ENCODE data around the gene STRN.

The STRN gene

DNA sequence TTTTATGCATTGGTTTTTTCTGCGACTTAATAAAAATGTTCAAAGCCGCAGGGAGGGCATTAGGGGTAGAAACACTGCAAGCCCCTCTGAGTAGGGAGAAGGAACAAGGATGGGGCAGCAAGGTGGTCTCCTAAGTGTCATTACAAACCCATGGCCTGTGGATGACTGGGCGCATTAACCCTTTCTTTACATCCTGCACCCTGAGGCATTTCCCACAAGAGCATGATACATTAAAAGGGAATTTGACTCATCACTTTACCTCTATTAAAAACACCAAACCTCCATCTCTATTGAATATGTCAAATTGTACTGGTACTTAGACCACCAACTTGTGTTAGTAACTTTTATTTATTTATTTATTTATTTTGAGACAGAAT lies 157.3 kb downstream of the STRN start:
- H3K4me3 ChIP-seq (ENCODE audit: low read length) = no peak overlapping the region
- TF ChIP-seq, protein P1, sequence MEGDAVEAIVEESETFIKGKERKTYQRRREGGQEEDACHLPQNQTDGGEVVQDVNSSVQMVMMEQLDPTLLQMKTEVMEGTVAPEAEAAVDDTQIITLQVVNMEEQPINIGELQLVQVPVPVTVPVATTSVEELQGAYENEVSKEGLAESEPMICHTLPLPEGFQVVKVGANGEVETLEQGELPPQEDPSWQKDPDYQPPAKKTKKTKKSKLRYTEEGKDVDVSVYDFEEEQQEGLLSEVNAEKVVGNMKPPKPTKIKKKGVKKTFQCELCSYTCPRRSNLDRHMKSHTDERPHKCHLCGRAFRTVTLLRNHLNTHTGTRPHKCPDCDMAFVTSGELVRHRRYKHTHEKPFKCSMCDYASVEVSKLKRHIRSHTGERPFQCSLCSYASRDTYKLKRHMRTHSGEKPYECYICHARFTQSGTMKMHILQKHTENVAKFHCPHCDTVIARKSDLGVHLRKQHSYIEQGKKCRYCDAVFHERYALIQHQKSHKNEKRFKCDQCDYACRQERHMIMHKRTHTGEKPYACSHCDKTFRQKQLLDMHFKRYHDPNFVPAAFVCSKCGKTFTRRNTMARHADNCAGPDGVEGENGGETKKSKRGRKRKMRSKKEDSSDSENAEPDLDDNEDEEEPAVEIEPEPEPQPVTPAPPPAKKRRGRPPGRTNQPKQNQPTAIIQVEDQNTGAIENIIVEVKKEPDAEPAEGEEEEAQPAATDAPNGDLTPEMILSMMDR (conservative IDR thresholded peaks at IDR 0.05; ENCODE audit: low read depth, low read length) = no peak

DNA sequence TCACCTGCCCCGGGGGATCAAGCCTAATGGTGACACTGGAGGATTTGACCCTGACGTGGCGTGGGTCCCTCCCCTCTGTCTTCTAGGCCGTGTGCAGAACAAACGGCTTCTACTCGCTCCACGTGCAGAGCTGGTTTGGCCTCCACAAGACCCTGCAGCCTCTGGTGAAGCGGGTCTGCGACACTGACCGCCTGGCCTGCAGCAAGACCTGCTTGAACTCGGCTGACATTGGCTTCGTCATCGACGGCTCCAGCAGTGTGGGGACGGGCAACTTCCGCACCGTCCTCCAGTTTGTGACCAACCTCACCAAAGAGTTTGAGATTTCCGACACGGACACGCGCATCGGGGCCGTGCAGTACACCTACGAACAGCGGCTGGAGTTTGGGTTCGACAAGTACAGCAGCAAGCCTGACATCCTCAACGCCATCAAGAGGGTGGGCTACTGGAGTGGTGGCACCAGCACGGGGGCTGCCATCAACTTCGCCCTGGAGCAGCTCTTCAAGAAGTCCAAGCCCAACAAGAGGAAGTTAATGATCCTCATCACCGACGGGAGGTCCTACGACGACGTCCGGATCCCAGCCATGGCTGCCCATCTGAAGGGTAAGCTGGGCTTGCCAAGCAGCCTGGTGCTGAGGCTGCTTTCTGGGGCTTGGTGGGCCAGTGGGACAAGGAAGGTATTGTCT lies 157.8 kb downstream of the STRN start:
- no peak overlapping the region for H3K4me3 ChIP-seq (ENCODE audit: low read length)
- TF ChIP-seq, protein P1 (conservative IDR thresholded peaks at IDR 0.05; ENCODE audit: low read depth, low read length) = no peak
- no peak for DNase-seq (ENCODE audit: low read depth)

More for the DNA sequence above, 157.3 kb downstream of the STRN start:
- no peak for DNase-seq (ENCODE audit: low read depth)

DNA sequence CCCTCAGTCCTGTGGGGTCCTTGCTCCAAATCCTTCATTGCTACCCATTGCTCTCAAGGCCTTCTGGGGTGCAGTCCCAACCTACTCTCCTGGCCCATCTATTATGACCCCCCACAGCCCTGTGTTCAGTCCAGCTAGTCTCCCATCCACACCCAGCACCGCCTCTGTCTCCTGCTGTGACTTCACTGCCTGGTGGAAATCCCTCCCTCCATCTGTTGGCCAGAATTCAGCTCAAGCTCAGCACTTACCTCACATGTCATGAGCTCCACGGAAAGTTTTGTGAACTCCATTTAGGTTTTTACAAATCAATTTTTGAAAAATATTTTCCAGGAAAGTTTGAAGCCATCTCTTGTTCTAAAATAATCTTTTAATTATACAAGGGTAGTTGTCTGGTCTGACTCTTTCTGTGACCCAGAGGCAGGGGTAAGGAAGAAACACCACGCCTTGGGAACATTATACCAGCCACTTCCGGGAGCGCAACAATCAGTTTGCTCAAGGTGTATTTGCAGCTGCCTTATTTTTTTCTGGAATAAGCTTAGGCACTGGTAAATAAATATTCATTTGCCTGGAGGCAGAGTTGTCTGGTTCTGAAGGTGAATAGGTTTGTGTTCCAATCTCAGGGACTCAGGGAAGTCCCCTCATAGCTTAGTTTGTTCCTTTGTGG lies 159.0 kb downstream of the STRN start:
- H3K4me3 ChIP-seq (ENCODE audit: low read length) = no peak overlapping the region
- TF ChIP-seq, protein P1 (conservative IDR thresholded peaks at IDR 0.05; ENCODE audit: low read depth, low read length) = no peak
- no peak for DNase-seq (ENCODE audit: low read depth)

DNA sequence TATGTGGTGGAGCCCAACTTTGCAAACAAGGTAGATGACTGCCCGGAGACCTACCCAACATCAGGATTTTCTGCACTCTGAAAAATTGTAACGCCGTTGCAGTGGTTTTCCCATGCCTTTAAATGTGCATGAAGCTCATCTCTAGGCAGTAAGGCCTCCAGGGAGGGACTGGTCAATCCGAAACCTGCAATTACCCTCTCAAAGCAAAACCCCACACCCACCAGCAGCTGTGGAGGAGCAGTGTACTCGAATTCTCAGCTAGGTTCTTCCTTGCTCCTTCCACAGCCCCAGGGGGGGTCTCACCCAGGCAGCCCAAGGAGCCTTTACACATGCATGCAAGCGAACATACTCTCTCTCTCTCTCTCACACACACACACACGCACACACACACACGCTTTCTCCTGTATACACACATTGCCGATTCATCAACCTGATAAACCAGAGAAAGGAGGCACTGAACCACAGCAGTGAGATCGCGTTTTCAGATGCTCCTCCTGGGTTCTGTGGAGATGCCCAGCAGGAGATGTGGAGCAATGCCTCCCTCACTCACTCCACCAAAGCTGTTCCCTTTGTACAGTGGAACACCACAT lies 160.6 kb downstream of the STRN start:
- H3K4me3 ChIP-seq (ENCODE audit: low read length) = no peak overlapping the region
- TF ChIP-seq, protein P1 (conservative IDR thresholded peaks at IDR 0.05; ENCODE audit: low read depth, low read length) = no peak
- DNase-seq (ENCODE audit: low read depth) = no peak

DNA sequence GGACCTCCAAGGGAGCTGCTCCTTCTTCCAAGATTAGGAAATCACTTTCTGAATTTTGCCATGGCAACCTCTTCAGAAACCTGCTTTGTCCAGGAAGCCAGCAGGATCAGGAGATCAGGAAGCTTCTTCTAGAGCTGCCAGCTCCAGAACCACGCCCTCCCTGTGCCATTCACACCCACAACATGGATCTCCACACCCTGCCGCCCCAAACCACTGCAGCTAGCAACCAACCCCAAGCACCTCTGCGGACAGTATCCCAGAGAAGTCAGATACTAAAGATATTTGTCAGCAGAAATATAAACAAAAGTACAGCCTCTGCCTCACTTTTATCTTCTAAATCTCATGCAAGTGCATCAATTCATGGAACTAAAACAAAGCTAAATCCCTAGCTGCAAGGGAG lies 163.4 kb downstream of the STRN start:
- DNase-seq (ENCODE audit: low read depth) = no peak
- H3K4me3 ChIP-seq (ENCODE audit: low read length) = no peak overlapping the region
- TF ChIP-seq, protein P1 (conservative IDR thresholded peaks at IDR 0.05; ENCODE audit: low read depth, low read length) = no peak

DNA sequence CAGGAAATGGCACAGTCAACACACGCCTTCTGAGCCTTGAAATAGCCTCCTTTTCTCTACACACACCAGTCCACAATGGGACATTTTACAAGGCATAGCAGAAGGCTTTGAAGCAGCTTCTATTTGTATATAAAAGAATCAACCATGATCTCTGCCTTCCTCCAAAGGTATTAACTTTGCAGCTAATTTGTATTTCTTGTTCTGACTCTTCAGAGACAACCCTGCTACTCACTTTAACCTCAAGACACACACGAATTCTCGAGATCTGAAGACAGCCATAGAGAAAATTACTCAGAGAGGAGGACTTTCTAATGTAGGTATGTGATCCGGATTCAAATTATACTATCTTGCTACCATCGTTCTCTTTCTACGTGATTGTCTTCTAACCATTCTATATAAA lies 165.2 kb downstream of the STRN start:
- no peak for DNase-seq (ENCODE audit: low read depth)
- H3K4me3 ChIP-seq (ENCODE audit: low read length) = no peak overlapping the region
- TF ChIP-seq, protein P1 (conservative IDR thresholded peaks at IDR 0.05; ENCODE audit: low read depth, low read length) = no peak

DNA sequence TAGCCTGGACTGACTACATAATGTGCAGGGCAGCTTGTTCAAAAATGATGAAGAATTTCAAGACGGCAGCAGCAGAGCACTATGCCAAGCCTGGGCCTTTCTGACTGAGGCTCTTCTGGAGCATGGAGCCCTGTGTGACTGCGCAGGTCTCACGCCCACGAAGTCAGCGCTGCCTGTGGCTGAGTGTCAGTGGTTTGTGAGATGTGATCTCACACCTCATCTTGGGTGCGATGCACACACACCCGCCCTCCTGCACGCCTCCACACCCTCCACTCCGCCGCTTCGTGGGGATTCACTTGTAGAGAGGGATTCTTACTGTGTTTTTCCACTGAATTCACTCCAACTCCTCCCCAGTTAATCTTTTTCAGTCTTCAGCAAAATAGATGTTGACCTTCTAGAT lies 166.0 kb downstream of the STRN start:
- TF ChIP-seq, protein P1 (conservative IDR thresholded peaks at IDR 0.05; ENCODE audit: low read depth, low read length) = no peak
- no peak overlapping the region for H3K4me3 ChIP-seq (ENCODE audit: low read length)
- DNase-seq (ENCODE audit: low read depth) = no peak

All from retinal pigment epithelial cell (primary cell).